H1 (cell line): ENCODE measurements around the gene SWT1. TPM values are rescaled to one million over a fixed set of nuclear protein-coding genes. Genes with fewer than 3 reads are reported as not detected.

Experiments used
- CTCF ChIA-PET: fragments of 300-600 bp; sonication (Branson Sonifier 250); formaldehyde crosslinking; loops from one replicate; lab custom pipeline; 2021; ENCODE audit not compliant: partially characterized antibody; lab: Charles Lee
- POLR2A ChIA-PET: fragments of 300-600 bp; sonication (Branson Sonifier 250); formaldehyde crosslinking; loops from one replicate; lab custom pipeline; 2021; ENCODE audit warnings: inconsistent platforms; ENCODE audit not compliant: partially characterized antibody; lab: Charles Lee
- DNase-seq, 2 experiments: peaks; one replicate each; pipeline versions ENCODE4 v3.0.0 to v3.0.0-alpha.2; 2010 to 2022; ENCODE audit warnings: low spot score in 2 of 2, low read depth in 1 of 2, mixed read lengths in 1 of 2
- FAIRE-seq: peaks from 2 replicates; lab custom pipeline; 2011; peaks lifted over from hg19 to GRCh38; lab: Jason Lieb, UNC
- H2AFZ ChIP-seq: 2 replicates; pipeline ENCODE4 v1.8.1; 2012; ENCODE audit warnings: low read length, inconsistent platforms
- H2AK5ac ChIP-seq: 2 replicates; pipeline ENCODE4 v1.6.1; 2013; ENCODE audit warnings: low read depth, low read length
- H2BK120ac ChIP-seq: replicated peaks from 2 replicates; pipeline ENCODE3; 2013; ENCODE audit warnings: low read depth, low read length, inconsistent platforms
- H2BK12ac ChIP-seq: 2 replicates; pipeline ENCODE4 v1.6.1; 2013; ENCODE audit warnings: low read depth, low read length
- H2BK15ac ChIP-seq: 2 replicates; pipeline ENCODE4 v1.6.1; 2013; ENCODE audit warnings: low read length
- H2BK20ac ChIP-seq: 2 replicates; pipeline ENCODE4 v1.6.1; 2013; ENCODE audit warnings: low read length
- H2BK5ac ChIP-seq: 2 replicates; pipeline ENCODE4 v1.6.1; 2013; ENCODE audit warnings: low read depth, low read length
- H3K14ac ChIP-seq: 2 replicates; pipeline ENCODE4 v1.6.1; 2013; ENCODE audit warnings: inconsistent platforms; ENCODE audit not compliant: insufficient read length
- H3K18ac ChIP-seq: 2 replicates; pipeline ENCODE4 v1.6.1; 2013; ENCODE audit warnings: low read length; ENCODE audit errors: extremely low read depth
- H3K23ac ChIP-seq: 2 replicates; pipeline ENCODE4 v1.6.1; 2013; ENCODE audit warnings: inconsistent platforms; ENCODE audit not compliant: insufficient read length
- H3K23me2 ChIP-seq: 2 replicates; pipeline ENCODE4 v1.6.1; 2013; ENCODE audit warnings: low read depth, low read length
- H3K27ac ChIP-seq: 2 replicates; pipeline ENCODE4 v1.6.1; 2011; ENCODE audit warnings: low read depth, low read length, inconsistent platforms
- H3K27me3 ChIP-seq, 4 experiments: replicated peaks in 1 of 4; 1 replicate in 1 of 4; 2 replicates in 3 of 4; pipeline versions ENCODE4 v1.6.1 to v1.8.1; 2011 to 2013; ENCODE audit warnings: low read length in 3 of 4, mild to moderate bottlenecking in 3 of 4, inconsistent platforms in 2 of 4, mixed read lengths in 2 of 4, moderate library complexity in 1 of 4; ENCODE audit not compliant: control insufficient read depth in 3 of 4, insufficient read depth in 3 of 4; ENCODE audit errors: extremely low read depth in 1 of 4
- H3K36me3 ChIP-seq, 4 experiments: 2 replicates each; pipeline versions ENCODE4 v1.6.1 to v1.8.1; 2011 to 2013; ENCODE audit warnings: mild to moderate bottlenecking in 4 of 4, low read length in 3 of 4, moderate library complexity in 2 of 4, control low read depth in 1 of 4, inconsistent platforms in 1 of 4; ENCODE audit not compliant: insufficient read depth in 4 of 4, control insufficient read depth in 2 of 4
- H3K4ac ChIP-seq: replicated peaks from 2 replicates; pipeline ENCODE3; 2013; ENCODE audit warnings: low read length, low read depth, mixed read lengths, inconsistent platforms; ENCODE audit not compliant: insufficient read length
- H3K4me1 ChIP-seq, 4 experiments: replicated peaks in 1 of 4; 1 replicate in 1 of 4; 2 replicates in 3 of 4; pipeline versions ENCODE4 v1.6.1 to v1.8.1; 2011 to 2013; ENCODE audit warnings: low read length in 3 of 4, inconsistent platforms in 2 of 4, mixed read lengths in 1 of 4; ENCODE audit not compliant: insufficient read depth in 4 of 4, control insufficient read depth in 3 of 4
- H3K4me2 ChIP-seq, 2 experiments: 2 replicates each; pipeline versions ENCODE4 v1.6.1 to v1.8.1; 2011 to 2013; ENCODE audit warnings: low read depth in 2 of 2, low read length in 2 of 2, control low read depth in 1 of 2, inconsistent platforms in 1 of 2, mild to moderate bottlenecking in 1 of 2; ENCODE audit not compliant: insufficient read depth in 1 of 2
- H3K4me3 ChIP-seq, 4 experiments: fragments of 200-600, 300-600 bp in 1 of 4; sonication (generic), shearing (Covaris generic), sonication (Bioruptor Twin) in 1 of 4; 2 replicates each; pipeline versions ENCODE4 v1.5.1 to v1.8.1; 2011 to 2016; ENCODE audit warnings: low read length in 4 of 4, low read depth in 3 of 4, control low read depth in 2 of 4, inconsistent platforms in 2 of 4, mild to moderate bottlenecking in 2 of 4, mixed read lengths in 1 of 4, moderate library complexity in 1 of 4; ENCODE audit not compliant: insufficient read depth in 2 of 4; ENCODE audit errors: extremely low read depth in 1 of 4
- H3K56ac ChIP-seq: replicated peaks from 2 replicates; pipeline ENCODE3; 2013; ENCODE audit warnings: low read depth, mild to moderate bottlenecking, mixed read lengths, low read length, inconsistent platforms; ENCODE audit not compliant: insufficient read length
- H3K79me1 ChIP-seq: 2 replicates; pipeline ENCODE4 v1.6.1; 2013; ENCODE audit warnings: low read depth, low read length, control low read depth
- H3K79me2 ChIP-seq, 2 experiments: 2 replicates each; pipeline versions ENCODE4 v1.6.1 to v1.8.1; 2012 to 2013; ENCODE audit warnings: low read length in 2 of 2, mild to moderate bottlenecking in 2 of 2, inconsistent platforms in 1 of 2; ENCODE audit not compliant: insufficient read depth in 2 of 2, control insufficient read depth in 1 of 2
- H3K9ac ChIP-seq, 4 experiments: replicated peaks in 1 of 4; 1 replicate in 1 of 4; 2 replicates in 3 of 4; pipeline versions ENCODE4 v1.6.1 to v1.8.1; 2011 to 2013; ENCODE audit warnings: low read depth in 3 of 4, low read length in 3 of 4, control low read depth in 2 of 4, mild to moderate bottlenecking in 2 of 4, moderate library complexity in 2 of 4, inconsistent platforms in 1 of 4; ENCODE audit errors: extremely low read depth in 1 of 4
- H3K9me3 ChIP-seq, 2 experiments: 2 replicates each; pipeline versions ENCODE4 v1.6.1 to v1.8.1; 2012 to 2013; ENCODE audit warnings: mild to moderate bottlenecking in 2 of 2, moderate library complexity in 2 of 2, control low read depth in 1 of 2, inconsistent platforms in 1 of 2, low read depth in 1 of 2, low read length in 1 of 2, mixed read lengths in 1 of 2; ENCODE audit not compliant: insufficient read depth in 2 of 2
- H4K20me1 ChIP-seq, 2 experiments: replicated peaks in 1 of 2; 2 replicates each; pipeline versions ENCODE3 to v1.8.1; 2011 to 2013; ENCODE audit warnings: inconsistent platforms in 2 of 2, low read length in 2 of 2, mild to moderate bottlenecking in 1 of 2; ENCODE audit not compliant: insufficient read depth in 2 of 2, control insufficient read depth in 1 of 2
- H4K5ac ChIP-seq: 2 replicates; pipeline ENCODE4 v1.6.1; 2013; ENCODE audit warnings: low read length, low read depth, mixed read lengths, inconsistent platforms; ENCODE audit not compliant: insufficient read length
- H4K8ac ChIP-seq: 2 replicates; pipeline ENCODE4 v1.8.0; 2013; ENCODE audit warnings: mild to moderate bottlenecking, moderate library complexity, low read length, inconsistent platforms; ENCODE audit not compliant: insufficient read depth; ENCODE audit errors: extremely low read depth
- H4K91ac ChIP-seq: replicated peaks from 2 replicates; pipeline ENCODE3; 2013; ENCODE audit warnings: low read length, mixed read lengths, inconsistent platforms; ENCODE audit not compliant: insufficient read length
- SAP30 ChIP-seq: fragments of 300-600 bp; sonication (generic); IDR thresholded peaks from 2 replicates; pipeline ENCODE4 v1.7.1; 2012; ENCODE audit warnings: low read length, moderate library complexity, mild to moderate bottlenecking, inconsistent platforms; ENCODE audit not compliant: insufficient read depth, insufficient replicate concordance
- SP1 ChIP-seq: IDR thresholded peaks from 2 replicates; pipeline ENCODE4 v1.6.1; 2011; ENCODE audit warnings: low read depth, low read length
- SRF ChIP-seq: IDR thresholded peaks from 2 replicates; pipeline ENCODE4 v1.6.1; 2011; ENCODE audit warnings: mild to moderate bottlenecking, low read depth, low read length, moderate library complexity
- TEAD4 ChIP-seq: IDR thresholded peaks from 2 replicates; pipeline ENCODE4 v1.6.1; 2012; ENCODE audit warnings: low read depth, low read length, inconsistent platforms, mixed read lengths
- YY1 ChIP-seq: IDR thresholded peaks from 2 replicates; pipeline ENCODE4 v1.6.1; 2011; ENCODE audit warnings: low read depth, mild to moderate bottlenecking, low read length
- WGBS, 2 experiments: shearing (Covaris generic) in 1 of 2; methylation state at CpG; one replicate each; pipeline versions ENCODE4 v1.1.6 to v1.1.7; 2013 to 2015; ENCODE audit warnings: low lambda C conversion rate in 2 of 2, mixed read lengths in 2 of 2, inconsistent platforms in 1 of 2, low coverage in 1 of 2, missing lambda C conversion rate in 1 of 2; ENCODE audit not compliant: insufficient replicate concordance in 2 of 2, insufficient coverage in 1 of 2, insufficient read length in 1 of 2; ENCODE audit errors: extremely low coverage in 1 of 2, missing lambda C conversion rate in 1 of 2; 5-methylcytosine and 5-hydroxymethylcytosine counted together
- polyA plus RNA-seq, 7 experiments: library from polyadenylated mRNA; depleted of rRNA in 3 of 7; stranded (reverse) in 5 of 7; unstranded in 2 of 7; fragments of >200 nt in 5 of 7; fragments of 200-250 nt in 2 of 7; gene quantifications; 1 replicate in 5 of 7; 2 replicates in 1 of 7; 4 replicates in 1 of 7; pipeline versions ENCODE4 v1.2.1 to v1.2.3, GENCODE V29; 2011 to 2013; ENCODE audit warnings: missing spikeins in 2 of 7, mixed read lengths in 2 of 7
- total RNA-seq: library from RNA; stranded (reverse); fragmentation: NEBNext Ultra II Directional; extraction: Animal tissue kit (Norgen Biotek cat#: 25700); gene quantifications from 2 replicates; pipeline ENCODE4 v1.2.1, GENCODE V29; 2021

Gene SWT1
- total and polyA plus RNA-seq, 2 of the 8 experiments (the other 6 are each of a cell fraction or from before 2014, with no cell fraction given): 1.4 to 6.2 TPM

DNA sequence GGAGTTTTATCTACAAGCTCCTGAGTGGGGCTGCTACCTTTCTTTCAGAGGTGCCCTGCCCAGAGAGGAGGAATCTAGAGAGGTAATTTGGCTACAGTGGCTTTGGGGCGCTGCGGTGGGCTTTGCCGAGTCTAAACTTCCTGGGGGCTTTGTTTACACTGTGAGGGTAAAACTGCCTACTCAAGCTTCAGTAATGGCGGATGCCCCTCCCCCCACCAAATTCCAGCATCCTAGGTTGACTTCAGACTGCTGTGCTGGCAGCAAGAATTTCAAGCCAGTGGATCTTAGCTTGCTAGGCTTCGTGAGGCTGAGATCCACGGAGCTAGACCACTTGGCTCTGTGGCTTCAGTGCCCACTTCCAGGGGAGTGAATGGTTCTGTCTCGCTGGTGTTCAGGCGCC, 43.9 kb downstream of the SWT1 start:
- no peaks in the 10 kb centered on the region for H3K9me3 ChIP-seq
- ChIA-PET POLR2A (no interaction called here), CTCF (interaction anchor here (1.3 to 1.8 kb wide), 2 partner anchors 13 to 31 kb away, joined by 4 to 12 read pairs; no protein-coding TSS in a partner anchor)
- no peak overlapping the region for H3K4me2 ChIP-seq
- H3K23me2 ChIP-seq: no peaks in the 10 kb centered on the region
- TF ChIP-seq SRF: no peak
- TF ChIP-seq SAP30: no peak
- peak; percentile 33; the same call in 1 of the 2 replicates for TF ChIP-seq SP1
- TF ChIP-seq YY1: 0 out of 2 replicates have a peak, but pooled peaks have one; percentile 60
- TF ChIP-seq TEAD4: peak; percentile 64
- H3K56ac ChIP-seq: no peak overlapping the region
- no peak overlapping the region for H4K8ac ChIP-seq
- H3K23ac ChIP-seq: no peak overlapping the region
- no peaks in the 10 kb centered on the region for H3K4me1 ChIP-seq
- H2BK15ac ChIP-seq: no peak overlapping the region
- no peaks in the 10 kb centered on the region for H3K27me3 ChIP-seq
- no peak overlapping the region for H3K27ac ChIP-seq
- no peak overlapping the region for H3K9ac ChIP-seq
- FAIRE-seq (no peak), DNase-seq (peak in 1 of 2 experiments; percentile 53)
- no peak overlapping the region for H3K4ac ChIP-seq
- no peak overlapping the region for H2BK120ac ChIP-seq
- no peak overlapping the region for H3K4me3 ChIP-seq
- no peaks in the 10 kb centered on the region for H3K79me2 ChIP-seq
- H4K91ac ChIP-seq: no peak overlapping the region
- no peak overlapping the region for H2BK12ac ChIP-seq
- no peaks in the 10 kb centered on the region for H3K79me1 ChIP-seq
- no peak overlapping the region for H2AK5ac ChIP-seq
- 90% methylated on average over 8 of the region's 8 CpGs; no CpG with 5 or more reads in 1 of the 2 experiments for WGBS, 2 experiments
- H2BK20ac ChIP-seq: no peak overlapping the region
- H2AFZ ChIP-seq: no peak overlapping the region; the same call in none of the 2 replicates
- no peak overlapping the region for H4K5ac ChIP-seq
- H4K20me1 ChIP-seq: no peaks in the 10 kb centered on the region
- no peak overlapping the region for H3K18ac ChIP-seq
- H3K14ac ChIP-seq: no peak overlapping the region
- H3K36me3 ChIP-seq: no peaks in the 10 kb centered on the region; a peak in 1 of 8 replicates
- no peak overlapping the region for H2BK5ac ChIP-seq
